ENCODE measurements around the gene MAGEB18. TPM values are rescaled to one million over a fixed set of nuclear protein-coding genes. Genes with fewer than 3 reads are reported as not detected.

The MAGEB18 gene
- polyA plus RNA-seq, 1 of the 3 experiments (the other 2 are of a cell fraction), result not detected

DNA sequence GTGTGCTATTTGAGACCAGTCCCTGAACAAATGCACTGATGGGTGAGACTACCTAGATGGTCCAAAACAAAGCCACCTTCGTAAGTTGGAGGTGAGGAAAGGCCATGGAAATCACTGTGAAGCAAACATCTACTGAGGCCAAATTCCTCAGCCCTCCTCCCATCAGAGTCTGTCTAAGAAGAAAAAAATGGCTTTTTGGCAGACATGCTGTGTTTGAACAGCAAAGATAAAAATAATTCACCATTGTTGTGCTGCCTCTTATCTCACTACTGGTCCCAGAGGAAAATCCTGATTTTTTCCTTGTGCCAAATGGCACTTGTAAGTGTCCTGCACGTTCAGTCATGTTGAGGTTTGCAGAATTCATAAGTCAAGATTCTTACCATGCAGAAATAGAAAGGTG lies 7.9 kb downstream of the MAGEB18 start (continued):
- TF ChIP-seq EZH2phosphoT487 (IDR thresholded peaks at IDR 0.05; ENCODE audit: borderline replicate concordance, low read depth), result no peak

GRCh38 chrX:26160301-26160700 lies 22.2 kb downstream of the MAGEB18 start, which contains the start of gene MAGEB6B:
MAGEB6B (plus strand) TSS chrX:26160601; CDS start chrX:26160601, 0 bp downstream.
- Histone ChIP-seq H3K4me1 (ENCODE audit: control insufficient read depth in 1 of 2, insufficient read depth in 2 of 2, low read depth in 1 of 2, low read length in 1 of 2) (no peaks in the 10 kb centered on the region), H3K27me3 (ENCODE audit: insufficient read depth) (no peaks in the 10 kb centered on the region), H4K20me1 (ENCODE audit: insufficient read depth) (no peaks in the 10 kb centered on the region), H3K9me2 (no peaks in the 10 kb centered on the region), H3K36me3 (replicated peaks in 1 of 2; ENCODE audit: control insufficient read depth in 1 of 2, insufficient read depth in 2 of 2, low read length in 1 of 2) (no peaks in the 10 kb centered on the region), H3K9me3 (no peaks in the 10 kb centered on the region), H3K79me2 (ENCODE audit: insufficient read depth) (no peaks in the 10 kb centered on the region), H3K9ac (no peak within 1 kb of the TSS), H3K4me2 (no peak within 1 kb of the TSS), H3K4me3 (ENCODE audit: low read depth in 2 of 2, low read length in 1 of 2) (no peak within 1 kb of the TSS), H2AFZ (ENCODE audit: low read depth) (no peak within 1 kb of the TSS), H3F3A (replicated peaks; ENCODE audit: insufficient read depth) (no peaks in the 10 kb centered on the region), H3K27ac (ENCODE audit: low read depth in 2 of 2, low read length in 1 of 2) (no peak within 1 kb of the TSS)
- ChIA-PET CTCF (no interaction called here), POLR2A (no interaction called here)
- WGBS (ENCODE audit: low lambda C conversion rate), result 0% methylated on average over 3 of the region's 10 CpGs
- no peak for TF ChIP-seq JUND (IDR thresholded peaks at IDR 0.05)
- TF ChIP-seq RAD21 (IDR thresholded peaks at IDR 0.05; ENCODE audit: low read length), result no peak
- no peak for TF ChIP-seq GATA2 (CRISPR knock-in tag; IDR thresholded peaks at IDR 0.05)
- no peak for TF ChIP-seq EP300 (IDR thresholded peaks at IDR 0.05; ENCODE audit: borderline replicate concordance in 1 of 2, low read depth in 1 of 2, low read length in 1 of 2)
- no peak for TF ChIP-seq YY1 (IDR thresholded peaks at IDR 0.05; ENCODE audit: low read depth)
- no peak for TF ChIP-seq NFIC (IDR thresholded peaks at IDR 0.05; ENCODE audit: borderline replicate concordance)
- no peak for TF ChIP-seq ELF1 (IDR thresholded peaks at IDR 0.05)
- TF ChIP-seq SIN3A (IDR thresholded peaks at IDR 0.05; ENCODE audit: borderline replicate concordance, low read depth, low read length), result no peak
- no peak for TF ChIP-seq POLR2AphosphoS5 (IDR thresholded peaks at IDR 0.05; ENCODE audit: low read depth, low read length)
- TF ChIP-seq, protein P1, sequence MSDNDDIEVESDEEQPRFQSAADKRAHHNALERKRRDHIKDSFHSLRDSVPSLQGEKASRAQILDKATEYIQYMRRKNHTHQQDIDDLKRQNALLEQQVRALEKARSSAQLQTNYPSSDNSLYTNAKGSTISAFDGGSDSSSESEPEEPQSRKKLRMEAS (IDR thresholded peaks at IDR 0.05; ENCODE audit: low read depth), result no peak
- TF ChIP-seq, protein P2, sequence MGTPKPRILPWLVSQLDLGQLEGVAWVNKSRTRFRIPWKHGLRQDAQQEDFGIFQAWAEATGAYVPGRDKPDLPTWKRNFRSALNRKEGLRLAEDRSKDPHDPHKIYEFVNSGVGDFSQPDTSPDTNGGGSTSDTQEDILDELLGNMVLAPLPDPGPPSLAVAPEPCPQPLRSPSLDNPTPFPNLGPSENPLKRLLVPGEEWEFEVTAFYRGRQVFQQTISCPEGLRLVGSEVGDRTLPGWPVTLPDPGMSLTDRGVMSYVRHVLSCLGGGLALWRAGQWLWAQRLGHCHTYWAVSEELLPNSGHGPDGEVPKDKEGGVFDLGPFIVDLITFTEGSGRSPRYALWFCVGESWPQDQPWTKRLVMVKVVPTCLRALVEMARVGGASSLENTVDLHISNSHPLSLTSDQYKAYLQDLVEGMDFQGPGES (IDR thresholded peaks at IDR 0.05; ENCODE audit: low read depth, low read length), result no peak
- TF ChIP-seq CTCF (IDR thresholded peaks at IDR 0.05), result no peak
- TF ChIP-seq RFX5 (IDR thresholded peaks at IDR 0.05; ENCODE audit: low read length), result no peak
- no peak for TF ChIP-seq REST (IDR thresholded peaks at IDR 0.05; ENCODE audit: low read depth, low read length)
- no peak for TF ChIP-seq TEAD4 (IDR thresholded peaks at IDR 0.05; ENCODE audit: borderline replicate concordance, insufficient read depth)
- TF ChIP-seq MEF2A (IDR thresholded peaks at IDR 0.05; ENCODE audit: borderline replicate concordance, low read depth), result no peak
- TF ChIP-seq RCOR1 (IDR thresholded peaks at IDR 0.05; ENCODE audit: low read length), result no peak
- no peak for TF ChIP-seq TCF12 (IDR thresholded peaks at IDR 0.05)
- TF ChIP-seq, protein P3, sequence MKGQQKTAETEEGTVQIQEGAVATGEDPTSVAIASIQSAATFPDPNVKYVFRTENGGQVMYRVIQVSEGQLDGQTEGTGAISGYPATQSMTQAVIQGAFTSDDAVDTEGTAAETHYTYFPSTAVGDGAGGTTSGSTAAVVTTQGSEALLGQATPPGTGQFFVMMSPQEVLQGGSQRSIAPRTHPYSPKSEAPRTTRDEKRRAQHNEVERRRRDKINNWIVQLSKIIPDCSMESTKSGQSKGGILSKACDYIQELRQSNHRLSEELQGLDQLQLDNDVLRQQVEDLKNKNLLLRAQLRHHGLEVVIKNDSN (IDR thresholded peaks at IDR 0.05; ENCODE audit: borderline replicate concordance, low read depth), result no peak
- no peak for TF ChIP-seq USF2 (IDR thresholded peaks at IDR 0.05; ENCODE audit: borderline replicate concordance, low read depth, low read length)
- DNase-seq, result no peak
